Karpas-422 (cell line): ENCODE results near the gene MMEL1. TPM values are rescaled to one million over a fixed set of nuclear protein-coding genes. Genes with fewer than 3 reads are reported as not detected.

Experiments used
- DNase-seq: peaks from one replicate; pipeline ENCODE4 v3.0.0-alpha.2; 2015
- H2AFZ ChIP-seq: fragments of 200-600 bp; sonication (generic); 2 replicates; pipeline ENCODE4 v1.6.1; 2014; ENCODE audit warnings: antibody characterized with exemption, low read length, mixed read lengths
- H3K27ac ChIP-seq: fragments of 200-600 bp; sonication (generic); 2 replicates; pipeline ENCODE4 v1.5.1; 2014; ENCODE audit warnings: mild to moderate bottlenecking, low read length, moderate library complexity
- H3K27me3 ChIP-seq: fragments of 200-600 bp; sonication (generic); 2 replicates; pipeline ENCODE4 v1.6.1; 2014; ENCODE audit warnings: low read length, mixed read lengths
- H3K36me3 ChIP-seq: fragments of 200-600 bp; sonication (generic); 2 replicates; pipeline ENCODE4 v1.6.1; 2014; ENCODE audit warnings: low read length, mixed read lengths; ENCODE audit not compliant: insufficient read depth
- H3K4me1 ChIP-seq: fragments of 200-600 bp; sonication (generic); 2 replicates; pipeline ENCODE4 v1.6.1; 2014; ENCODE audit warnings: mild to moderate bottlenecking, low read length, mixed read lengths
- H3K4me2 ChIP-seq: fragments of 200-600 bp; sonication (generic); 2 replicates; pipeline ENCODE4 v1.6.1; 2014; ENCODE audit warnings: low read length, low read depth, mild to moderate bottlenecking; ENCODE audit not compliant: poor library complexity, severe bottlenecking
- H3K4me3 ChIP-seq: fragments of 200-600 bp; sonication (generic); 2 replicates; pipeline ENCODE4 v1.5.1; 2014; ENCODE audit warnings: mild to moderate bottlenecking, antibody characterized with exemption, low read length, mixed read lengths
- H3K79me2 ChIP-seq: fragments of 200-600 bp; sonication (generic); 2 replicates; pipeline ENCODE4 v1.6.1; 2014; ENCODE audit warnings: mild to moderate bottlenecking, low read length, mixed read lengths
- H3K9ac ChIP-seq: fragments of 200-600 bp; sonication (generic); 2 replicates; pipeline ENCODE4 v1.6.0; 2014; ENCODE audit warnings: low read length
- H3K9me2 ChIP-seq: fragments of 200-600 bp; sonication (generic), shearing (Covaris generic); replicated peaks from 2 replicates; pipeline ENCODE4 v1.6.0; 2014; ENCODE audit warnings: mild to moderate bottlenecking, low read length, moderate library complexity; ENCODE audit not compliant: insufficient read depth
- H3K9me3 ChIP-seq: fragments of 300-700, 200-600 bp; sonication (generic); 2 replicates; pipeline ENCODE4 v1.6.1; 2014; ENCODE audit warnings: low read length, mixed read lengths
- H4K20me1 ChIP-seq: fragments of 200-600 bp; sonication (generic); 2 replicates; pipeline ENCODE4 v1.6.1; 2014; ENCODE audit warnings: mild to moderate bottlenecking, antibody characterized with exemption, low read length, low read depth; ENCODE audit not compliant: insufficient read depth
- total RNA-seq: library from RNA; depleted of rRNA; stranded (reverse); fragments of >200 nt; shearing (Covaris generic); gene quantifications from 2 replicates; pipeline ENCODE4 v1.2.3, GENCODE V29; 2014; ENCODE audit warnings: low replicate concordance

The MMEL1 gene
- total RNA-seq, 1 experiment from 2014 or later = not detected

DNA sequence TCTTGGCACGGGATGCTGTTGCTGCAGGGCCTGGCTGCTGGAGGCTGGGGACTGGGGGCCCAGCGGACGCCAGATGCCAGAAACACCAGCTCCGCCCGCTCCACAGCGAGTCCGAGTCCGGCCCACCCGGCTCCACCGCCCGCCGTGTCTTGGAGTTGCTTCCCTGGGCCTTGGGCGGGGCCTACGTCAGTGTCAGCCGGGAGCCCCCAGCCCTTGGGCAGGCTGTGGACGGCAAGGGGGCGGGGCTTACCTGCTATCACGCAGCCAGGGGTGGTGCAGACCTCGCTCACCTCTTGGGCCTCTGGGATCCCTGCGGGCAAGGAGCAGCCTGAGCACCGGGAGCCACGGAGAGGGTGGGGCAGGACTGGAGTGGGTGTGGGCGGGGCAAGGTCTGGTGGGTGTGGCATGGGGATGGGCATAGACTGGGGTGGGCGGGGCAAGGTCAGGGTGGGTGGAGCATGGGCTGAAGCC is 21.8 kb downstream of the MMEL1 start:
- H3K9me3 ChIP-seq = no peaks in the 10 kb centered on the region
- H2AFZ ChIP-seq = no peak overlapping the region
- no peaks in the 10 kb centered on the region for H3K9me2 ChIP-seq
- H3K27me3 ChIP-seq = no peaks in the 10 kb centered on the region; the same call in 1 of the 2 replicates
- H3K4me3 ChIP-seq = no peak overlapping the region
- H3K36me3 ChIP-seq = no peaks in the 10 kb centered on the region
- H3K4me2 ChIP-seq = no peak overlapping the region
- H3K27ac ChIP-seq = no peak overlapping the region
- no peaks in the 10 kb centered on the region for H3K79me2 ChIP-seq
- peaks cover 7% of the 10 kb centered on the region for H3K4me1 ChIP-seq
- peak; percentile 65 for DNase-seq
- H4K20me1 ChIP-seq = no peaks in the 10 kb centered on the region
- H3K9ac ChIP-seq = no peak overlapping the region

GRCh38 chr1:2610036-2610959 is 22.5 kb downstream of the MMEL1 start:
- H3K27ac ChIP-seq = no peak overlapping the region
- H3K4me3 ChIP-seq = no peak overlapping the region
- no peak for DNase-seq
- H3K79me2 ChIP-seq = no peaks in the 10 kb centered on the region
- H3K9ac ChIP-seq = no peak overlapping the region
- no peaks in the 10 kb centered on the region for H4K20me1 ChIP-seq
- H3K9me3 ChIP-seq = no peaks in the 10 kb centered on the region
- H3K4me2 ChIP-seq = no peak overlapping the region
- no peak overlapping the region for H2AFZ ChIP-seq
- no peaks in the 10 kb centered on the region for H3K9me2 ChIP-seq
- H3K36me3 ChIP-seq = no peaks in the 10 kb centered on the region
- H3K4me1 ChIP-seq = peaks cover 7% of the 10 kb centered on the region
- H3K27me3 ChIP-seq = no peaks in the 10 kb centered on the region; the same call in 1 of the 2 replicates

GRCh38 chr1:2609319-2610035 is 23.3 kb downstream of the MMEL1 start:
- Histone ChIP-seq H4K20me1 (no peaks in the 10 kb centered on the region), H3K27ac (no peak overlapping the region), H3K4me1 (peaks cover 7% of the 10 kb centered on the region), H2AFZ (no peak overlapping the region), H3K27me3 (no peaks in the 10 kb centered on the region; the same call in 1 of the 2 replicates), H3K9ac (no peak overlapping the region), H3K36me3 (no peaks in the 10 kb centered on the region), H3K9me2 (no peaks in the 10 kb centered on the region), H3K4me3 (no peak overlapping the region), H3K79me2 (no peaks in the 10 kb centered on the region), H3K9me3 (no peaks in the 10 kb centered on the region), H3K4me2 (no peak overlapping the region)
- DNase-seq = no peak

DNA sequence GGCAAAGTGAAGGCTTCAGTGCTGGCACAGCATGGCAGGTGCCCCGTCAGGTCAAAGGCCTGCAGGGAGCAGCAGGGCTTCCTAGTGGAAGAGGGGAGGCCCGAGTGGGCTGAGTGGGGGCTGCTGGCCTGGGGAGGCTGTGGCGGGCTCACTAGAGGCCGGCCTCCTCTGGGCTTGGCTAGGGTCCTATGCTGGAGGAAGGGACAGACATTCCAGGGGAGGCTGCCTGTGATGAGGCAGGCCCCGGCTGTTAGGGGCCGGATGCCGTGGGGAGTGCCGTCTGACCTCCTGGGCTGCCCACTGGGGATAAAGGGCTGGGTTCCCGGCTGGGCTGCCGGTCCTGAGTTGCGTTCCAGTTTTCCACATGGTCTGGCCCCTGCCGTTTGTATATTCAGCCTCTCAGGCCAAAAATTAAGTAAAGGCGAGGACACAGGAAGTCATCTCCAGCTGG is 25.1 kb downstream of the MMEL1 start:
- Histone ChIP-seq H3K9ac (no peak overlapping the region), H3K36me3 (no peaks in the 10 kb centered on the region), H3K4me2 (no peak overlapping the region), H3K9me3 (no peaks in the 10 kb centered on the region), H3K4me1 (peaks cover 7% of the 10 kb centered on the region), H3K27ac (no peak overlapping the region), H3K27me3 (no peaks in the 10 kb centered on the region; the same call in 1 of the 2 replicates), H4K20me1 (no peaks in the 10 kb centered on the region), H2AFZ (no peak overlapping the region), H3K4me3 (no peak overlapping the region), H3K79me2 (no peaks in the 10 kb centered on the region), H3K9me2 (no peaks in the 10 kb centered on the region)
- no peak for DNase-seq

GRCh38 chr1:2606881-2607621 is 25.8 kb downstream of the MMEL1 start:
- Histone ChIP-seq H3K36me3 (no peaks in the 10 kb centered on the region), H3K4me3 (no peak overlapping the region), H3K4me1 (peaks cover 5% of the 10 kb centered on the region), H3K27ac (no peak overlapping the region), H3K9me2 (no peaks in the 10 kb centered on the region), H4K20me1 (no peaks in the 10 kb centered on the region), H3K27me3 (no peaks in the 10 kb centered on the region), H3K9me3 (no peaks in the 10 kb centered on the region), H2AFZ (no peak overlapping the region), H3K79me2 (no peaks in the 10 kb centered on the region), H3K9ac (no peak overlapping the region), H3K4me2 (no peak overlapping the region)
- DNase-seq = no peak

DNA sequence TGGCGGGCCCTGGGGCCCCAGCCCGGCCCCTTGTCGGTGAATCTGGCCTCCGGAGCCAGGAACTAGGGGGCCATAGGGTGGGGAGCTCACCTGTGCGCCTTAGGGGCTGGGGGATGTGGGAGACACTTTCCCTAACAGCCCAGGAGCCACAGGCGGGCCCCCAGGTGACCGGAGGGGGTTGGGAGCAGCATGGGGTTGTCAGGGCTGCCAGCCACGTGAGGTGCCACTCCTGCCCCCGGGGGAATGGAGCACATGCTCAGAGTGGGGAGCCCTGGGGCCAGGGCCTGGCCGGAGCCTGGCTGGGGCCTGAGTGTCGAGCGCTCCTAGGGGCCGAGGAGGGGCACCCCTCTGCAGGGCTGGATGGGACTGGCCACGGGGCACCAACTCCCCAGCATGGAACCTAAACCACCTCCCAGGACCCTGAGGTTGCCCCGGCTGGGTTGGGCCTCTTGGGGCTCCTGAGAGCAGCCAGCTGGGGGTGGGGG is 26.4 kb downstream of the MMEL1 start:
- no peaks in the 10 kb centered on the region for H3K36me3 ChIP-seq
- H2AFZ ChIP-seq = no peak overlapping the region
- H3K4me2 ChIP-seq = no peak overlapping the region
- H3K27ac ChIP-seq = no peak overlapping the region
- H3K4me3 ChIP-seq = no peak overlapping the region
- H3K79me2 ChIP-seq = no peaks in the 10 kb centered on the region
- no peaks in the 10 kb centered on the region for H3K9me3 ChIP-seq
- H4K20me1 ChIP-seq = no peaks in the 10 kb centered on the region
- no peak for DNase-seq
- H3K9me2 ChIP-seq = no peaks in the 10 kb centered on the region
- no peaks in the 10 kb centered on the region for H3K4me1 ChIP-seq
- H3K9ac ChIP-seq = no peak overlapping the region
- no peaks in the 10 kb centered on the region for H3K27me3 ChIP-seq

GRCh38 chr1:2605509-2606395 is 27.1 kb downstream of the MMEL1 start:
- Histone ChIP-seq H3K27me3 (no peaks in the 10 kb centered on the region), H3K36me3 (no peaks in the 10 kb centered on the region), H3K4me1 (no peaks in the 10 kb centered on the region), H3K79me2 (no peaks in the 10 kb centered on the region), H3K9me2 (no peaks in the 10 kb centered on the region), H3K9me3 (no peaks in the 10 kb centered on the region), H3K4me2 (no peak overlapping the region), H3K9ac (no peak overlapping the region), H3K4me3 (no peak overlapping the region), H2AFZ (no peak overlapping the region), H3K27ac (no peak overlapping the region), H4K20me1 (no peaks in the 10 kb centered on the region)
- DNase-seq = no peak
